Liver (tissue), 9 donors: ENCODE results near the gene PDK1. TPM values are rescaled to one million over a fixed set of nuclear protein-coding genes. Genes with fewer than 3 reads are reported as not detected.
A peak's percentile ranks its signal among the peaks of the same experiment; 100 is the strongest.

Experiments
- DNase-seq: peaks from one replicate; pipeline ENCODE4 v3.0.0-alpha.2; 2017; ENCODE audit warnings: low spot score
- H3K27ac ChIP-seq, 2 donors: one replicate each; pipeline ENCODE4 v1.7.0; 2013; ENCODE audit warnings: inconsistent platforms in 2 of 2, low read length in 2 of 2, control low read depth in 1 of 2, low read depth in 1 of 2, mild to moderate bottlenecking in 1 of 2
- H3K27me3 ChIP-seq, 4 donors: one replicate each; pipeline versions ENCODE4 v1.6.1 to v1.7.0; 2013; ENCODE audit warnings: low read length in 3 of 4, inconsistent platforms in 1 of 4, mild to moderate bottlenecking in 1 of 4, moderate library complexity in 1 of 4; ENCODE audit not compliant: control insufficient read depth in 4 of 4, insufficient read depth in 4 of 4
- H3K36me3 ChIP-seq, 4 donors: one replicate each; pipeline versions ENCODE4 v1.6.1 to v1.7.0; 2013; ENCODE audit warnings: low read length in 3 of 4, mild to moderate bottlenecking in 3 of 4, low read depth in 1 of 4, moderate library complexity in 1 of 4; ENCODE audit not compliant: control insufficient read depth in 4 of 4, insufficient read depth in 3 of 4
- H3K4me1 ChIP-seq, 4 donors: one replicate each; pipeline versions ENCODE4 v1.6.1 to v1.7.0; 2013; ENCODE audit warnings: low read length in 3 of 4, mild to moderate bottlenecking in 3 of 4, moderate library complexity in 1 of 4; ENCODE audit not compliant: control insufficient read depth in 4 of 4, insufficient read depth in 4 of 4
- H3K4me3 ChIP-seq, 3 donors: one replicate each; pipeline versions ENCODE4 v1.6.1 to v1.7.0; 2013; ENCODE audit warnings: low read length in 3 of 3, control low read depth in 1 of 3, low read depth in 1 of 3, mild to moderate bottlenecking in 1 of 3
- H3K9ac ChIP-seq, 2 donors: one replicate each; pipeline ENCODE4 v1.7.0; 2013; ENCODE audit warnings: low read length in 2 of 2, mild to moderate bottlenecking in 2 of 2, moderate library complexity in 2 of 2, control low read depth in 1 of 2, low read depth in 1 of 2
- H3K9me3 ChIP-seq, 4 donors: one replicate each; pipeline versions ENCODE4 v1.6.1 to v1.7.0; 2013; ENCODE audit warnings: low read length in 3 of 4; ENCODE audit not compliant: control insufficient read depth in 4 of 4
- CTCF ChIP-seq: fragments of 150-350 bp; IDR thresholded peaks from 2 replicates; pipeline ENCODE4 v1.5.1; 2017; ENCODE audit warnings: improper control_type of control experiment, low read depth, low read length; ENCODE audit not compliant: missing input control
- EGR1 ChIP-seq, 2 donors: IDR thresholded peaks; 2 replicates each; pipeline ENCODE4 v1.6.1; 2016 to 2018; ENCODE audit warnings: antibody characterized with exemption in 2 of 2, low read depth in 2 of 2
- FOXA1 ChIP-seq: IDR thresholded peaks from 2 replicates; pipeline ENCODE4 v1.6.1; 2016; ENCODE audit warnings: antibody characterized with exemption
- FOXA2 ChIP-seq: IDR thresholded peaks from 2 replicates; pipeline ENCODE4 v1.6.1; 2016; ENCODE audit warnings: antibody characterized with exemption
- GABPA ChIP-seq, 2 donors: IDR thresholded peaks in 1 of 2; conservative IDR thresholded peaks in 1 of 2; 2 replicates each; pipeline ENCODE4 v1.6.1; 2016; ENCODE audit warnings: antibody characterized with exemption in 2 of 2, mild to moderate bottlenecking in 1 of 2, moderate library complexity in 1 of 2
- HNF4A ChIP-seq, 2 donors: conservative IDR thresholded peaks; 2 replicates each; pipeline ENCODE4 v1.6.1; 2016; ENCODE audit warnings: antibody characterized with exemption in 2 of 2, mild to moderate bottlenecking in 2 of 2
- HNF4G ChIP-seq: IDR thresholded peaks from 2 replicates; pipeline ENCODE4 v1.6.1; 2016; ENCODE audit warnings: antibody characterized with exemption
- JUND ChIP-seq, 2 donors: IDR thresholded peaks; 2 replicates each; pipeline ENCODE4 v1.6.1; 2016; ENCODE audit warnings: antibody characterized with exemption in 2 of 2
- MAX ChIP-seq: IDR thresholded peaks from 2 replicates; pipeline ENCODE4 v1.6.1; 2016; ENCODE audit warnings: antibody characterized with exemption
- NR2F2 ChIP-seq: IDR thresholded peaks from 2 replicates; pipeline ENCODE4 v1.6.1; 2016; ENCODE audit warnings: antibody characterized with exemption
- RAD21 ChIP-seq, 2 donors: IDR thresholded peaks; 2 replicates each; pipeline ENCODE4 v1.6.1; 2016; ENCODE audit warnings: antibody characterized with exemption in 2 of 2, mild to moderate bottlenecking in 2 of 2
- REST ChIP-seq: IDR thresholded peaks from 2 replicates; pipeline ENCODE4 v1.6.1; 2016; ENCODE audit warnings: antibody characterized with exemption, mild to moderate bottlenecking
- RXRA ChIP-seq, 2 donors: IDR thresholded peaks; 2 replicates each; pipeline ENCODE4 v1.6.1; 2017 to 2018; ENCODE audit warnings: antibody characterized with exemption in 2 of 2, mild to moderate bottlenecking in 1 of 2
- SP1 ChIP-seq: IDR thresholded peaks from 2 replicates; pipeline ENCODE4 v1.6.1; 2018; ENCODE audit warnings: antibody characterized with exemption, mild to moderate bottlenecking
- TAF1 ChIP-seq: conservative IDR thresholded peaks from 2 replicates; pipeline ENCODE4 v1.6.1; 2016; ENCODE audit warnings: antibody characterized with exemption, mild to moderate bottlenecking
- YY1 ChIP-seq: IDR thresholded peaks from 2 replicates; pipeline ENCODE4 v1.6.1; 2016; ENCODE audit warnings: antibody characterized with exemption, mild to moderate bottlenecking
- ZBTB33 ChIP-seq: IDR thresholded peaks from 2 replicates; pipeline ENCODE4 v1.6.1; 2016; ENCODE audit warnings: antibody characterized with exemption
- WGBS: extraction: QIAGEN DNeasy Blood & Tissue Kit; methylation state at CpG from one replicate; pipeline ENCODE4 v1.1.7; 2013; 5-methylcytosine and 5-hydroxymethylcytosine counted together
- polyA plus RNA-seq, 2 donors: library from polyadenylated mRNA; stranded (reverse) in 1 of 2; unstranded in 1 of 2; fragments of 200-250 nt in 1 of 2; fragments of >200 nt in 1 of 2; fragmentation: Nextera tagmentation in 1 of 2; extraction: Ambion mirVana in 1 of 2; gene quantifications; one replicate each; pipeline versions ENCODE4 v1.2.1 to v1.2.3, GENCODE V29; 2013 to 2015
- total RNA-seq, 2 donors: library from RNA; depleted of rRNA; stranded (reverse); fragments of >200 nt; gene quantifications; one replicate each; pipeline ENCODE4 v1.2.3, GENCODE V29; 2014
- TF ChIP-seq, protein P1 (sequence below): IDR thresholded peaks from 2 replicates; pipeline ENCODE4 v1.6.1; 2016; ENCODE audit warnings: antibody characterized with exemption
- donor health status: healthy.
- donor health status: healthy.
- donor health status: healthy.
- donor health status: healthy.
- donor health status: healthy.

Gene PDK1
- total and polyA plus RNA-seq, 4 donors: 4.7 to 10.9 (median 7.8) TPM

- Histone ChIP-seq H3K9me3 (peaks cover 10 to 25% (median 19%) of the 10 kb centered on the region in 4 donors), H3K27me3 (no peaks in the 10 kb centered on the region), H3K4me3 (peak overlapping the region in 1 of 3 donors; percentile 18), H3K4me1 (no peaks in the 10 kb centered on the region), H3K36me3 (no peaks in the 10 kb centered on the region), H3K9ac (no peak overlapping the region), H3K27ac (no peak overlapping the region)
- WGBS: 73% methylated on average over 5 of the region's 5 CpGs
- DNase-seq: no peak
- TF ChIP-seq SP1 (no peak), ZBTB33 (no peak), FOXA2 (no peak), RXRA (IDR thresholded peaks at IDR 0.05) (no peak), MAX (no peak), EGR1 (IDR thresholded peaks at IDR 0.05; ENCODE audit: low read depth in 2 of 2) (no peak), NR2F2 (no peak), HNF4A (conservative IDR thresholded peaks at IDR 0.05) (no peak), YY1 (no peak), FOXA1 (no peak), TAF1 (no peak), JUND (IDR thresholded peaks at IDR 0.05) (no peak), CTCF (no peak), HNF4G (no peak), GABPA (IDR thresholded peaks at IDR 0.05 in 1 of 2, conservative IDR thresholded peaks at IDR 0.05 in 1 of 2) (no peak), RAD21 (IDR thresholded peaks at IDR 0.05) (no peak)
- TF ChIP-seq, protein P1, sequence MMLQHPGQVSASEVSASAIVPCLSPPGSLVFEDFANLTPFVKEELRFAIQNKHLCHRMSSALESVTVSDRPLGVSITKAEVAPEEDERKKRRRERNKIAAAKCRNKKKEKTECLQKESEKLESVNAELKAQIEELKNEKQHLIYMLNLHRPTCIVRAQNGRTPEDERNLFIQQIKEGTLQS: no peak
Measured at GRCh38 chr2:172512810-172513523, 42.9 kb upstream of the PDK1 start.

- Histone ChIP-seq H3K4me3 (peak overlapping the region in 1 of 3 donors; percentile 18), H3K27me3 (no peaks in the 10 kb centered on the region), H3K27ac (no peak overlapping the region), H3K36me3 (no peaks in the 10 kb centered on the region), H3K9ac (no peak overlapping the region), H3K9me3 (peaks cover 10 to 25% (median 19%) of the 10 kb centered on the region in 4 donors), H3K4me1 (no peaks in the 10 kb centered on the region)
- TF ChIP-seq FOXA2 (no peak), JUND (IDR thresholded peaks at IDR 0.05) (no peak), REST (no peak), ZBTB33 (no peak), SP1 (no peak), RAD21 (IDR thresholded peaks at IDR 0.05) (no peak), YY1 (no peak), EGR1 (IDR thresholded peaks at IDR 0.05; ENCODE audit: low read depth in 2 of 2) (no peak), FOXA1 (no peak)
- DNase-seq: no peak
- 97% methylated on average over 6 of the region's 6 CpGs for WGBS
Measured at GRCh38 chr2:172513524-172513900, 42.4 kb upstream of the PDK1 start.
